Fibroblast of pulmonary artery (primary cell): Measurements from ENCODE around the gene HCN3.

Experiments
- DNase-seq: peaks from one replicate; pipeline ENCODE4 v3.0.0-alpha.2; 2010; ENCODE audit warnings: low read depth
- H3K4me3 ChIP-seq: replicated peaks from 2 replicates; pipeline ENCODE4 v1.5.1; 2011; ENCODE audit warnings: low read depth, mild to moderate bottlenecking, control low read depth, low read length, moderate library complexity
- TF ChIP-seq, protein P1 (sequence below): IDR thresholded peaks from 2 replicates; pipeline ENCODE4 v1.5.1; 2011; ENCODE audit warnings: mild to moderate bottlenecking, control low read depth, low read length, inconsistent platforms; ENCODE audit errors: missing control alignments

Gene HCN3

DNA sequence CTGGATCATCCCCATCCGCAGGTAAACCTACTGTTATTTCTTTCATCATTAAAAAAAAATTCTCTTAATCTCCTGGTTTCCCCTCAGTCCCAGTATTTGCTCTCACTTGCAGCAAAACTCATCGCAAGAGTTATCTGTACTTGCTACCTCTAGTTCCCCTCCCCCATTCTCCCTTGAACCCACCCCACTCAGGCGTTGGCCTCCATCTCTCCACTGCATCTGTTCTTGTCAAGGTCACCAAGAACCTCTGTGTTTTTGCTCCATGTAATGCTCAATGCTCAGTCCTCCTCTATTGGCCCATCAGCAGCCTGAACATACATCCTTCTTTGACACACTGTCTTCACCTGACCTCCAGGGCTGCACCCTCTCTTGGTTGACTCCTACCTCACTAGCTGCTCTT lies 19.4 kb downstream of the HCN3 start:
- DNase-seq: no peak
- H3K4me3 ChIP-seq: no peak overlapping the region
- TF ChIP-seq, protein P1, sequence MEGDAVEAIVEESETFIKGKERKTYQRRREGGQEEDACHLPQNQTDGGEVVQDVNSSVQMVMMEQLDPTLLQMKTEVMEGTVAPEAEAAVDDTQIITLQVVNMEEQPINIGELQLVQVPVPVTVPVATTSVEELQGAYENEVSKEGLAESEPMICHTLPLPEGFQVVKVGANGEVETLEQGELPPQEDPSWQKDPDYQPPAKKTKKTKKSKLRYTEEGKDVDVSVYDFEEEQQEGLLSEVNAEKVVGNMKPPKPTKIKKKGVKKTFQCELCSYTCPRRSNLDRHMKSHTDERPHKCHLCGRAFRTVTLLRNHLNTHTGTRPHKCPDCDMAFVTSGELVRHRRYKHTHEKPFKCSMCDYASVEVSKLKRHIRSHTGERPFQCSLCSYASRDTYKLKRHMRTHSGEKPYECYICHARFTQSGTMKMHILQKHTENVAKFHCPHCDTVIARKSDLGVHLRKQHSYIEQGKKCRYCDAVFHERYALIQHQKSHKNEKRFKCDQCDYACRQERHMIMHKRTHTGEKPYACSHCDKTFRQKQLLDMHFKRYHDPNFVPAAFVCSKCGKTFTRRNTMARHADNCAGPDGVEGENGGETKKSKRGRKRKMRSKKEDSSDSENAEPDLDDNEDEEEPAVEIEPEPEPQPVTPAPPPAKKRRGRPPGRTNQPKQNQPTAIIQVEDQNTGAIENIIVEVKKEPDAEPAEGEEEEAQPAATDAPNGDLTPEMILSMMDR: no peak

DNA sequence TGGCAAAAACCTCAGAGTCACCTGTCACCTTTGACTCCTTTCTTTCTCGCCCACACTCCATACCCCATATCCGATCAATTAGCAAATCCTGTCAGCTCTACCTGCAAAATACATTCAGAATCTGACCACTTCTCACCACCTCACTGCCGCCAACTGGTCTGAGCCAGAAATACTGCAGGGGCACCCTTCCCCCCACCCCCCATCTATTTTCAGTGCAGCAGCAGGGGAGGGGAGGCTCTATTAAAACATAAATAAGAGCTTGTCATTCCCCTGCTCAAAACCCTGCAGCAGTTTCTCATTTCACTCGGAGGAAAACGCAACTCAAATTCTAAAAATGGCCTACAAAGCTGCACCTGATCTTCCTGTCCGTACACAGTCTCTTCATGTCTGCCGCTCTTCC lies 20.1 kb downstream of the HCN3 start:
- no peak overlapping the region for H3K4me3 ChIP-seq
- DNase-seq: no peak
- TF ChIP-seq, protein P1: no peak

DNA sequence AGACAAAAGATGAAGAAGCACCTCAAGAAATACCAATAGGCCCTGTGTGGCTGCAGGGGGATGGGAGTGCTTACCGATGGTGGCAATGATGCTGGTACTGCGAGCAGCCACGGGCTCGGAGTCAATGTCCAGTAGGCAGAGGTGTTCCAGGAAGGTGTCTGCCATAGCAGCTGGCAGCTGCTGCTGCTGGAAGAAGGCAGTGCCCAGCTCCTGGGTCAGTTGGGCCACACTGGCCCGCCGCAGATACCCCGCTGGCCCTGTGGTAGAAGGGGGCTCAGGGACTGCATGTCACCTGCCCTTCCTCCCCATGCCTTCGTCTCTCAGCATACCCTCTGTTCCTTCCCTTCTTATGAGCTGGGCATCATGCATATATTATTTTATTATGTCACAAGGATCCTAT lies 22.8 kb downstream of the HCN3 start:
- no peak overlapping the region for H3K4me3 ChIP-seq
- TF ChIP-seq, protein P1: no peak
- DNase-seq: no peak

DNA sequence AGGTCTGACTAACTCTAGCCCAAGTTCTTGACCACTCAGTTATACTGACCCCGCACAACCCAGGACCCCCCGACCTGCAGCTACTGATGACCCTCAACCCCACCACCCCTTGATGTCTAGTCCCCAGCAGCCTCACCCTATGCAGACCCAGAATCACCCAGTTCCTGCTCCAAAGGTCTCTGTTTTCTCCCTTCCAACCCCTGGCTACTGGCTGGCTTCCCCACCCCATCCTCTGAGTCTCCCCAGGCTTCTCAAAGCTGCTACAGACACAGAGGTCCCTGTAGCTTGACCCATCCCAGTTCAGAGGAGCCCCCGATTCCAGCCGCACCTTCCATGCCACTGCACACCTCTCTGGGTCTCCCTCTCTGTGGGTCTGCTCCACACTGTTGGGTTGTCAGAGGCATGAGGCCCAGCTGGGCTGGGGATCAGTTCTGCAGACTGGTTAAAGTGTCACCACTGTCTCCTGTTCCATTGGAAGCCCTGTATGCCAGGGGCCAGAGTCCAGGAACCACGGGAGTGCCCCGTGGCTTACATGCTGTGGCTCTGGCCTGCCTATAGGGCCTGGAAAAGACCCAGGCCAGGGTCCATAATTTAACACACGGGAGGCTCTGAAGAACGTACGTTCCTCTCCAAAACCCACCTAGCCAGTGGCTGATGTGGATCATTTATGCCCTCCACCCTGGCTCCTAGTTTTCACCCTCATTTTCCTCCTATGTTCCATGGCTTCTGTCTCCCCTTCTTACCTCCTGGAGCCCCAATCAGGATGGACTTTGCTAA lies 23.5 kb downstream of the HCN3 start:
- DNase-seq: no peak
- no peak overlapping the region for H3K4me3 ChIP-seq
- TF ChIP-seq, protein P1: no peak

DNA sequence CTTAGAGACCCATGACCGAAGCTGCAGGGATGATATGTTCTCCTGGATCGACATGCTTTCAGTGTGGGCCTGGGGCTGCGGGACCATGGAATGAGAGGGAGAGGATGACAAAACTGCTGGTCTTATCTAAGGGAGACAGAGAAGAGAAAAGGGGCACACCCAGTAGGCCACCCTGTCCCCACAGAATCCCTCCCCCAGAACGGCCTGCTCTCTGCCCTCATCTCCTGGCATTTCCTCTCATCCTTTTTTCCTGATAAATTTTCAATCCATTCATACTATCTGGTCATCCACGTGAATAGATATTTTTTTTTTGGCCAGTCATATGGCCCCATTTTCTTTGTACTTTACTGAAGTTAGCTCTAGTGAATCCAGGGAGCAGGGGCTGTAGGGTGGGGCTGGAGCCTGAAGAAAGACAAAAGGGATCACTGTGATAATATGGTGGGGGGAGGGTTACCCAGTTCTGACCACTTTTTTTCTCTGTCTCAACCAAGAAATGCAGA lies 24.1 kb downstream of the HCN3 start, which contains the start of gene PKLR:
PKLR (minus strand) TSS at position 97 of the 500 bp plus-strand sequence; CDS start at position 54, 43 bp downstream.
- DNase-seq: no peak
- no peak within 1 kb of the TSS for H3K4me3 ChIP-seq
- TF ChIP-seq, protein P1: no peak

DNA sequence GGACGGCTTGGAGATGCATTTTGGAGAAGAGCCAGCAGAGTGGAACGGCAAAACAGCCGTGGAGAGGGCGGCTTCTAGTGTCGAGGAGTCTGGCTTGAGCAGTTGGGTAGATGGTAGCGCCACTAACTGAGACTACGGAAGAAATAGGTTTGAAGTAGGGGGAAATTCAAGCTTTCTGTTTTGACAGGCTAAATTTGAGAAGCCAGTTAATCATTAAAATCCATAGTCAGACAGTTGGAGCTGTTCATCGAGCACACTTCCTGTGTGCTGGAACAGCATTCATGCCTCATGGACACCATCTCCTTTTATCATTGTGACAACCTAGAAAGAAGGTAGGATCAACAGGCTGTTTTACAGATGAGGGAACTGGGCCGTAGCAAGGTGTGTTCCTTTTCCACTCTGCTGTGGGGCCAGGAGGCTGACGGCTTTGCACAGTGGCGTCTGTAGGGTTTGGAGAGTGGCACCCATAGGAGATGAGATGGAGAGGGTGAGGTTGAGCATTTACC lies 27.3 kb downstream of the HCN3 start:
- DNase-seq: no peak
- TF ChIP-seq, protein P1: no peak
- no peak overlapping the region for H3K4me3 ChIP-seq
